Activated CD4-positive, alpha-beta T cell treated with anti-CD3 and anti-CD28 coated beads, Interleukin-2, Interleukin-4, amounts not matched to agents 100 ng/mL and 50 ng/mL, durations not matched to agents 16 hours and 8 hours (primary cell): ENCODE results near the gene CELSR1.

ENCODE experiments used
- DNase-seq: peaks from one replicate; pipeline ENCODE4 v3.0.0-alpha.2; 2020; ENCODE audit warnings: low spot score

The CELSR1 gene

DNA sequence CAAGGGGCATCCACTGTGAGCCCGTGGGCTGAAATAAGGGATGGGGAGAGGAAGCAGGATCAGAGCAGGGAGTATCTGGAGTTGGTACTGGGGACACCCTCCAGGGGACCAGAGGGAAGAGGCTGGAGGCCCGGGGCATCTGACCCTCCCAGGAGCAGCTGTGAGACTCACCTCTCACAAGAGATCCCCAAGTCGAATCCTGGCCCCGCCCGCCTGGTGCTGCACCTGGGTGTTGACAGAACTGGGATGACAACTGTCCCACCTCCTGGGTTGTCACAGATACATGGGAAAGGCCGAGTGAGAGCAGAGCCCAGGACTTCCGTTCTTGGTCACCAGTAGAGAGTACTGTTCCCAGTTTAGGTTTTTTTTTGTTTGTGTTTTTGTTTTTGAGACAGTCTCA lies 78.9 kb downstream of the CELSR1 start:
- DNase-seq: no peak

- DNase-seq: no peak
These were observed 79.6 kb downstream of the CELSR1 start for GRCh38 chr22:46457502-46458488.

DNA sequence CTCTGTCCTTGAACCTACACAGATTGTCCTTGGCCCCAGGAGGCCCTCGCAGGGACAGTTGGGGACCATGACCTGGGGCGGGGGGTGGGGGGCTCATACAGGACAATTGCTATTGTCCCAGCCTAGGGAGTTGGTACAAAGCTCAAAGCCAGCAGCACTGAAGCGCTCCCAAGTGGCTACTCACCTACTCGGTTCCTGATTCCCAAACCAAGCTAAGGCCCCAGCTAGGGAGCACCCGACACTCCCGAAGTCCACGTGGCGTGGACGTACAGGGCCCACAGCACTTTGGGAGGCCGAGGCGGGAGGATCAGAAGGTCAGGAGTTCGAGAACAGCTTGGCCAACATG lies 80.6 kb downstream of the CELSR1 start:
- DNase-seq: no peak

DNA sequence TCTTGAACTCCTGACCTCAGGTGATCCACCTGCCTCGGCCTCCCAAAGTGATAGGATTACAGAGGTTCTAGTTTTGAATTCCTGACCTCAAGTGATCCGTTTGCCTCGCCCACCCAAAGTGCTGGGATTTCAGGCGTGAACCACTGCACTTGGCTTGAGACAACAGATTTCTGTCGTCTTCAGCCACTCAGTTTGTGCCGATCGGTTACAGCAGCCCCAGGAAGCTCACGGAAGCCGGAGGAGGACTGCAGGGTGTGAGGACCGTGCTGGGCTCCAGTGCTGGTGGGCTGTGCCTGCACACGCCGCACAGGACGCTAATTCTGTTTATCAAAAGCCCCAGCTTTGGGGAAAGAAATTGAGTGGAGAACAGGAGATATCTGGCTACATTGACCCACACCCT lies 82.0 kb downstream of the CELSR1 start:
- no peak for DNase-seq

DNA sequence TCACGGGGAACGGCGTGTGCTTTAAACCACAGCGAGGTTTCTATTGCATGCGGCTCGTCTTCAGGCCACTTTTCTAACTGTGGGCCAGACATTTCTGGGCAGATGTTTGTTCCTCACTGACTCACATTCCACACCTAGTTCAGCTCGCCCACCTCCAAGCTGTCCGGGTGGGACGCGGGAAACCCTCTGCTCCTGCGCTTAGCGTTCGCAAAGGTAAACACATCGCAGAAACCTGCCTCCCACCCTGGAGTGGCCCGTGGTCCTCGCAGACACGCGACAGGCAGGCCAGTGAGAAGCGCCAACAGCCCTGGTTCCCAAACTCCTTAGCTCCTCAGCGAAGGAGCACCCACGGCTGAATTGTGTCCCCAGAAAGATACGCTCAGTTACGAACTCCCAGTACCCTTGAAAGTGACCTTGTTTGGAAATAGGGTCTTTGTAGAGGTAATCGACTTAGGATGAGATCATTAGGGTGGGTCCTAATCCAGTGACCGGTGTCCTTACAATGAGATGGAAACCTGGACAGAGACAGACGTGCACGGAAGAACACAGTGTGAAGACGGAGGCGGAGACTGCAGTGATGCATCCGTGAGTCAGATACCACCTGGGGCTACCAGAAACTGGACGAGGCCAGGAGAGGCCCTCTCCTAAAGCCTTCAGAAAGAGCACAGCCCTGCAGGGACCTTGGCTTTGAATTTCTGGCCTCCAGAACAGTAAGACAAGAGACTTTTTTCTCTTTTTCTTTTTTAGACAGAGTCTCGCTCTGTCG lies 82.7 kb downstream of the CELSR1 start:
- no peak for DNase-seq

GRCh38 chr22:46453829-46454503 lies 83.5 kb downstream of the CELSR1 start:
- no peak for DNase-seq

DNA sequence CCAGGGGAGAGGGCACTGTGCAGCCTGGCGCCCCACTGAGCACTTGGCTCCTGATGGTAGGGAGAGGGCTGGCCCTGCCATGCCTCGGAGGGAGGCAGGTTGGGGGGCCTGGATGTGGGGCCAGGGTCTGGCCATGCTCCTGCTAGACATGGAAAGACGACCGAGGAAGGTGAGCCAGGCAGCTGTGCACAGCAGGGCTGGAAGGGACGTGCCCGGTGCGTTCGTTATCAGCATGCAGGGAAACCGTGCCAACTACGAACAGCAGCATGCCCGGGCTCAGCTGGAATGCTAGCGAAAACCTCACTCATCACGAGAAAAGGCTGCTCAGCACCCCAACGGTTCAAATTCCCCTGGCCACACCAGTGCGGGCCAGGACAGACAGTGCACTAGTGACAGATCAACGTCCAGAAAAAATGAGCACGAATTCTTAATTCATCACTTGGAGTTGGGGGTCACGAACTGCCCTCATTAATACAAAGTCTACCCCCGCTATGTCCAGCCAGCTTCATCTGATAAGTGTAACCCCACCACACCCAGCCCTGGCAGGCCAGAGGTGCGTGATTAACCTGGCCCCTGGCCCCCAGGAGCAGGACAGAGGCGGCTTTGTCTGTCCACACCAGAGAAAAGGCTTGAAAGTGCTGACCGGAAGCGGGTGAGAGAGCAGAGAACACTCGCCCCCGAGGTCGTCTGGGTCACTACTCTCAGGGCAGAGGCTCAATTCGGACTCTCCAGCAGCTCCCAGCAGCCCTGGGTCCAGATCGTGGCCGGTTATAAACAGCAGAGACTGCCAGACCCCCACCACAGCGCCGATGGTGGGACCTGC lies 84.2 kb downstream of the CELSR1 start:
- no peak for DNase-seq

DNA sequence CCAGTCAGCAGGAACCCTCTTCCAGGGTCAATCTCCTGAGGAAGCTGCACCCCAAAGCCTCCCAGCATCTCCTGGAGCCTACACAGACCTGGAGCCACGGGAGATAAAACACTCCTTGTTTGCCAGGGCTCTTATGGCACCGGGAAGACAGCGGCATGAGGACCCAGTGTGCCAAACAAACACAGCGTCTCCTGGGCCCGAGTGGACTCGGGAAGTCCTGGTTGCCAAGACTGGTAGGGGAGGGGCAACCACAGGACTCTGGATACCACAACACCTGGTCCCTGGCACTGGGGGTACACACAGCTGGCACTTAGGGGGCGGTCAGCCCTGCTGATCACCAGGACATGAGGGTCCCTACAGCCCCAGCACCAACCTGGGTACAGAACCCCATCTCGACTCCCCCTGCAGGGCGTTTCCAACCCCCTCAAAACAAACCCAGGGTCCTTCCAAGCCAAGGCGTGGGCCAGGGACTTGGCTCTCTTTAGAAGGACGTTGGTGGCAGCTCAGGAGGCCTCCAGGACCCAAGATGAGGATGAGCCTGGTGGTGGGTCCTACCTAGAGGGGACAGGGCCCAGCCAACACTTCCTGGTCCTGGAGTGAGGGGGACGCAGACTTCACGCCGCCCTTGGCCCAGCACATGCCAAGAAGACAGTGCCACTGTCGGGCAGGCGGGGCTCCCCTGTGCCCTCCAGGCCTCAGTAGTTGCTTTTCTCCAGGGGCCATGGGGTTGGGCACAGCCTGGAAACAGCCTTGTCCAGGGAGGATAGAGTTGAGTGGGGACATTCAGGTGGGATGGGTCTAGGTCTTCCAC lies 85.0 kb downstream of the CELSR1 start:
- no peak for DNase-seq

DNA sequence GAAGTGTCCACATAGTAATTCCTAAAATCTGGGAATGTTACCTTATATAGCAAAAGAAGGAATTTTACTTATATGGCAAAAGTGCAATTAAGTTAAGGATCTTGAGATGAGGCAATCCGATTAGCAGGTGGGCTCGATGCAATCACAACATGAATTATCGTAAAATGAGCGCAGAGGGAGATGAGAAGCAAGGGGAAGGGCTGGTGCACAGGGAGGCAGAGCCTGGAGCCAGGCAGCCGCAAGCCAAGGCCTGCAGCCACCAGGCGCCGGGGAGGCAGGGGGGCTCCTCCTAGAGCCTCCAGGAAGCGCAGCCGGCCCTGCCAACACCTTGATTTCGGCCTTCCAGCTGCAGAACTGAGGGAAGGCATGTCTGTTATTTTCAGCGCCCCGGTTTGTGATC lies 85.7 kb downstream of the CELSR1 start:
- DNase-seq: no peak

- DNase-seq: no peak
These were observed 86.4 kb downstream of the CELSR1 start for GRCh38 chr22:46450931-46451561.

- no peak for DNase-seq
These were observed 87.3 kb downstream of the CELSR1 start for GRCh38 chr22:46449974-46450745.

GRCh38 chr22:46449116-46449691 lies 88.2 kb downstream of the CELSR1 start:
- no peak for DNase-seq

- no peak for DNase-seq
These were observed 89.1 kb downstream of the CELSR1 start for GRCh38 chr22:46448333-46448732.

DNA sequence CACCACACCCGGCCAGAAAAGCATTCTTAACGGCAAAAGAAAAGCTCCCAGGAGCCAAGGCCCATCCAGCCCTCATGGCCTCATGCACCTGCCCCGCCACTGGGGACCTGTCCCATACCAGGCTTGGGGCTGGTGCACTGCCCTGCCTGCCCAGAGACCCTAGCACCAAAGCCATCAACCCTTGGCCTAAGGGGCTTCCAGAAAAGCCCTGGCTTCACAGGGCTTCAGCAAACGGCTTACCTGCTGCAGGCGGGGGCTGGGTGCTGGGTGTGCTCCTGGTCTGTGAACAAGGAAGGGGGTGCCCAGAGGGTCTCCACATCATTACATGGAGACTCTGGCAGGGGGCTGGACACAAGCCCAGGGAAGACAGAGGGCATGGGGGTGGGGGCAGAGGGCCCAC lies 89.5 kb downstream of the CELSR1 start:
- no peak for DNase-seq

GRCh38 chr22:46446799-46447198 lies 90.6 kb downstream of the CELSR1 start:
- DNase-seq: no peak

DNA sequence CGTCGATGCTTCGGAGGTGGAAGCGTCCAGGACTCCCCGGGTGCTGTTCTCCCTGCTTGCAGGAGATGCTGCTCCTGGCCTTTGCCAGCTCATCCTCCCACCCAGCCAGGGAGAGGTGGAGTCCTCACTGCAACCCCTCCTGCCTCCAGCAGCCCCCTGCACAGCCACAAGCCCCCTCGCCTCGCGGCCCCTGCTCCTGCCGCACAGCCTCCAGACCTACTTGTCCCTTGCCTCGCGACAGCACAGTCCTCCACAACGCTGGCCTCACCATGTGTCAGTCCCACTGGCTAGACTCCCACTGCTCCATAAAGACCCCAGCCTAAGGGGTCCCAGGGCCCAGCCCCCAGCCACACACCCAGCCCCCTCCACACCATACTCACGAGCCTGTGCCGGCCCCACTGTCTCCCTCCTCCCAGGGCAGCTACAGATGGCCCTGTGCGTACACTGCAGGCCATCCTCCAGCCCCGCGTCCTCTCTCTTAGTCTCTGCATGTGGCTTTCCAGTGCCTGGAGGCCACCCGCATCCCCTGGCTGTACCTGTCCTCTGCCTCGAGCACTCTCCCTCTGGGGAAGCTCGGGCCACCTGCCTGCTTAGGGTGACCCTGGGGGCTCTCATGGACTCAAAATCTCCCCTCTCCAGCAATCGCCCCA lies 91.5 kb downstream of the CELSR1 start:
- no peak for DNase-seq

GRCh38 chr22:46444390-46444854 lies 93.0 kb downstream of the CELSR1 start:
- no peak for DNase-seq

- no peak for DNase-seq
These were observed 93.5 kb downstream of the CELSR1 start for GRCh38 chr22:46443850-46444389.
